ENCODE results near the gene CCDC57.

CCDC57 gene

DNA sequence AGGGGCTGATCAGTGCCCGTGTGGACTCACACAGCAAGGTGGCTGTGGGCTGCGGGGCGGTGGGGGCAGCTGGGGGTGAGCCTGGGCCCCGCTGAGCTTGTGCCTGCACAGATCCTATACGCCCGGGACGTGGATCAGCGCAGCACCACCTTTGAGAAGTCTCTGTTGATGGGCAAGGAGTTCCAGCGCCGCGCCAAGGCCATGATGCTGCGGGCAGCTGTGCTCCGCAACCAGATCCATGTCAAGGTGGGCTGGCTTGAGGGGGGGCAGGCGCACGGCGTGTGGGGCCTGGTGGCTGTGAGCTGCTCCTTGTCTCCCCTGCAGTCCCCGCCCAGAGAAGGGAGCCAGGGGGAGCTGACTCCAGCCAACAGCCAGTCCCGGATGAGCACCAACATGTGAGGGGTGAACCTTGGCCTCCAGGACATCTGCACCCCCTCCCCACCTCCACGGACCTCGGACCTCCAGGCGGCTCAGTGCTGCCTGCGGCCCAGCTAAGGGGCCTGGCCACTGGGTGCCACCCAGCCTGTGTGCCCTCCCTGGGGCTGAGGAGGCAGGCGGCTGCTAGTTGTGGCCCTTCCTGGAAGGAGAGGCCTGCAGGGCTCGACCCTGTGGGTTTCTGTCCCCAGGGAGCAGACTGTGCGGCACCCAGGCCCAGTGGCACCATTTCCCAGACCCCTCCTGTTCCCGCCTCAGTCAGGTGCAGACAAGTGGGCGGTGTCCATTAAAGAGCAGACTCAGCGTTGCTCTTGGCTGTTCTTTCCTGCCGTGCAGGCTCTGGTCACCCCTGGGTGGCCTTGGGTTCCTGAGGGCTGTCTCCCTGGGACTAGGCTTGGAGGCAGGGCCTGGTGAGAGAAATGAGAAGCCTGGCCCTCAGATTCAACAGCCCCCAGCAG lies 155.7 kb downstream of the CCDC57 start:
- DNase-seq, result no peak

DNA sequence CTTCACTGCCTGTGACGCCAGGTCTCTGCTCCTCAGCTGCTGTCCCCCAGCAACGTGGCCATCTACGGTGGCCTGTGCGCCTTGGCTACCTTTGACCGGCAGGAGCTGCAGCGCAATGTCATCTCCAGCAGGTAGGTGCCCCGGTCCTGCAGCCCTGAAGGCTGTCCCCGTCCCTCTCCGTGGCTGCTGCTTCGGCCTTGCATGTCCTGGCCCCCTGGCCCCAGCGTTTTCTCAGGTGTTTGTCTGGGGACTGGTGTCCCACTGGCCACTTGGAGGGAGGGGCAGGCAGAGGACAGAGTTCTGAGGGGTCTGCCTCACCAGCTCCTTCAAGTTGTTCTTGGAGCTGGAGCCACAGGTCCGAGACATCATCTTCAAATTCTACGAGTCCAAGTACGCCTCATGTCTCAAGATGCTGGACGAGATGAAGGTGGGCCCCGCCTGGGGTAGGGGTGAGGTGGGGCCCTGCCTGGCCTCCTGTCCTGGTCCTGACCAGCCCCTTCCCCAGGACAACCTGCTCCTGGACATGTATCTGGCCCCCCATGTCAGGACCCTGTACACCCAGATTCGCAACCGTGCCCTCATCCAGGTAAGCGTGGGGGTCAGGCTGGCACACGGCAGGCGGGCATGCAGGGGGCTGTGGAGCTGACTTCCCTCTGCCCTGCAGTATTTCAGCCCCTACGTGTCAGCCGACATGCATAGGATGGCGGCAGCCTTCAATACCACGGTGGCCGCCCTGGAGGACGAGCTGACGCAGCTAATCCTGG lies 156.5 kb downstream of the CCDC57 start:
- no peak for DNase-seq

DNA sequence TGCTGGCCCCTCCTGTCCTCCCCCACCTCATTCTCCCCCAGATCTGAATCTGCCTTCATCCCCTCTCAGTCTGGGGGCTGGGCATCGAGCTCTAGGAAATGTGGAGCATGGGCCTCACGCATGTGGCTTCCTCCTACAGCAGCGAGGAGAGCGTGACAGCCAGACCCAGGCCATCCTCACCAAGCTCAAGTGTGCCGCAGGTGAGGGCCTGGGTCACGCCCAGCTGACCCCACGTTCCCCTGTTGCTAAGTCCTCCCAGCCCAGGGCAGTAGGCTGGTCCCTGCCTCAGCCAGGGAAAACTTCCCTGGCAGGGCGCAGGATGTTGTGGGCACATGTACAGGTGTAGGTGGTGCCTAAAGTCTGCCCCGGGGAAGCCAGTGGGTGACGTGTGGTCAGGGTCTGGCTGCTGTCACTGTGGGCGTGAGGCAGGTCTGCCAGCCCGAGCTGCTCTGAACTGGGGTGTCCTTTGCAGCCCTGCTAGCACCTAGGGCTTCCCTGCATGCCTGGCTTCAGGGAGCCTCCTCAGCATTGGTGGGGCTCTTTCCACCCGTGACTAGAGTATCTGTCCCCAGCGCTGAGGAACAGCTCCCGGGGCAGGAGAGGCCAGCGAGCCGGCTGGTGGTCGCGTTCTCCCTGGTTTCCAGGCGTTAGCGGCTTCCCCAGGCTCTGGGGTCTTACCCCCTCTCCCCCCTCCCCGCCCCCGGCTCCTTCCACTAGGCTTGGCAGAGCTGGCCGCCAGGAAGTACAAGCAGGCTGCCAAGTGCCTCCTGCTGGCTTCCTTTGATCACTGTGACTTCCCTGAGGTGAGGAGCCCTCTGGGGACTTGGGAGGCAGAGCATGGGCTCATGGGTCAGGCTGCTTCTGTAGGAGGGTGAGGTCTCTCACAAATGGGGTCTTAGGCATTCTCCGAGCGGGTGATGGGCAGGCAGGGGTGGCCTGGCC lies 157.3 kb downstream of the CCDC57 start:
- no peak for DNase-seq

DNA sequence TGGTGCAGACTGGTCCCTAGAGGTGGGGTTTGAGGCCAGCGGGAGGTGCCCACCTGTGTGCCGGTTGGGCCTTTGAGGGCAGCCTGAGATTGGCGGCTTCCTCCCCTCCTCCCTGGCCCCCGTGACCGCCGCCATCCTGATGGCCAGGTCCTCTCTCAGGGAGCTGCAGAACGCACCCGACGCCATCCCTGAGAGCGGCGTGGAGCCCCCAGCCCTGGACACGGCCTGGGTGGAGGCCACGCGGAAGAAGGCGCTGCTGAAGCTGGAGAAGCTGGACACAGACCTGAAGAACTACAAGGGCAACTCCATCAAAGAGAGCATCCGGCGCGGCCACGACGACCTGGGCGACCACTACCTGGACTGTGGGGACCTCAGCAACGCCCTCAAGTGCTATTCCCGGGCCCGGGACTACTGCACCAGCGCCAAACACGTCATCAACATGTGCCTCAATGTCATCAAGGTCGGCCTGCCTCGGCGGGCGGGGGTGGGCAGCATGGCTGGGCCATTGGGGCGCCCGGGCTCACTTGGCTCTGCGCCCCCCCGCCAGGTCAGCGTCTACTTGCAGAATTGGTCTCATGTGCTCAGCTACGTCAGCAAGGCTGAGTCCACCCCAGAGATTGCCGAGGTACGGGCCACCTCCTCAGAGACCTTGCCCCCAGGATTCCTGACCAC lies 158.2 kb downstream of the CCDC57 start:
- DNase-seq, result no peak

DNA sequence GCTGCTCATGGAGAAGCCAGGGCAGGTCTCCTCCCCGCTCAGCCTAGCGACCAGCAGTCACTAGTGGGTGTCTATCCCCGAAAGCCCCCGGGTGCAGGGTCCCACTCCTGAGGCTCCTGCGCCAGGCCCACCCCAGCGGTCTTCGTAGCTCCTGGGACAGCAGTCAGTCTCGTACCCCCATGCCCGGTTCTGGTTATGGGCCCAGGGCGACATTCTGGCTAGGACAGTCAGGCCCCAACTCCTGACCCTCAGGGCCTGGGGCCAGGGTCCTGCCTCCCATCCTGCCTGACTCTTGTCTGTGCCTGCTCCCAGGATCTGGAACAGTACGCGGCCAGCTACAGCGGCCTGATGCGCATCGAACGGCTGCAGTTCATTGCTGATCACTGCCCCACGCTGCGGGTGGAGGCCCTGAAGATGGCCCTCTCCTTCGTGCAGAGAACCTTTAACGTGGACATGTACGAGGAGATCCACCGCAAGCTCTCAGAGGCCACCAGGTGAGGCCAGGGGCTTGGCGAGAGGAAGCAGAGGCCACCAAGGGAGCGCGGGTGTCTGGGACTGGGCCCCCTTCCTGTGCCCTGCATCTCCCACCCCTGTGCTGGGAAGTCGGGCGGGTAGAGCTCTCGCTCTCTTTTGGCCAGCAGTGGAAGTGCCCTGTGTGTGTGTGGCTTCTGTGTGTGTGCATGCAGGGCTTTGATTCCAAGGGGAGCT lies 158.9 kb downstream of the CCDC57 start:
- no peak for DNase-seq

DNA sequence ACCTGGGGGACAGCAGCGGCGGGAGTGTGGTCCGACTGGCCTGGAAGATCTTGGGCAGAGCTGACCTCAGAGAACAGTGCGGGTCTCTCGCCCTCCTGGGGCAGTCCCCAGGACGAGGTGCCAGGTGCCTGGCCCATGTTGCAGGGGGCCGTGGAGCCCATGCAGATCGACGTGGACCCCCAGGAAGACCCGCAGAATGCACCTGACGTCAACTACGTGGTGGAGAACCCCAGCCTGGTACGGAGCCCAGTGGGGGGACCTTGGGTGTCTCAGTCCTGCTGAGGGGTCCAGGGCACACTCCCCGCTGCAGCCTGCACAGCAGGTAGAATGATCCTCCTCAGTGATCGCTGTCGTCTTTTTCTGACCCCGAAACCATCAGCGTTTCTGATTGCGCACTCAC lies 159.5 kb downstream of the CCDC57 start:
- no peak for DNase-seq

DNA sequence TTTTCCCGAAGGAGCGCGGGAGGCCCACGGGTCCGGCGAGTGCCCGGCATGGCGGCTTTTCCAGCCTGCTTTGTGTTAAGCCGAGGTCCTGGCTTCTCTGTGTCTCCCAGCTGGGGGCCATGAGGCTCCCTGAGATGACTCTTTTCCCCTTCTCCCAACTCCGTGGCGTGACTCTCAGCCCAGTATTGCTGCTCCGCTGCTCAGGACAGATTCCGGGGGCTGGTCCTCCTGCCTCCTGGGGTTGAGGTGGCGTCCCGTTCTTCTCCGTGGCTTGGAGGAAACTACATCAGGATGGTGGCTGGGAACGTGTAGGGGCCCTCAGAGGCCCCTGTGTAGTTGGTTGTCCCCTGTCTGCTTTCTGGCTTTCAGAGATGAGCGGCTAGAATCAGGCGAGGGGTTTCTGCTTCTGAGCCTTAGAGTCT lies 160.0 kb downstream of the CCDC57 start:
- no peak for DNase-seq

DNA sequence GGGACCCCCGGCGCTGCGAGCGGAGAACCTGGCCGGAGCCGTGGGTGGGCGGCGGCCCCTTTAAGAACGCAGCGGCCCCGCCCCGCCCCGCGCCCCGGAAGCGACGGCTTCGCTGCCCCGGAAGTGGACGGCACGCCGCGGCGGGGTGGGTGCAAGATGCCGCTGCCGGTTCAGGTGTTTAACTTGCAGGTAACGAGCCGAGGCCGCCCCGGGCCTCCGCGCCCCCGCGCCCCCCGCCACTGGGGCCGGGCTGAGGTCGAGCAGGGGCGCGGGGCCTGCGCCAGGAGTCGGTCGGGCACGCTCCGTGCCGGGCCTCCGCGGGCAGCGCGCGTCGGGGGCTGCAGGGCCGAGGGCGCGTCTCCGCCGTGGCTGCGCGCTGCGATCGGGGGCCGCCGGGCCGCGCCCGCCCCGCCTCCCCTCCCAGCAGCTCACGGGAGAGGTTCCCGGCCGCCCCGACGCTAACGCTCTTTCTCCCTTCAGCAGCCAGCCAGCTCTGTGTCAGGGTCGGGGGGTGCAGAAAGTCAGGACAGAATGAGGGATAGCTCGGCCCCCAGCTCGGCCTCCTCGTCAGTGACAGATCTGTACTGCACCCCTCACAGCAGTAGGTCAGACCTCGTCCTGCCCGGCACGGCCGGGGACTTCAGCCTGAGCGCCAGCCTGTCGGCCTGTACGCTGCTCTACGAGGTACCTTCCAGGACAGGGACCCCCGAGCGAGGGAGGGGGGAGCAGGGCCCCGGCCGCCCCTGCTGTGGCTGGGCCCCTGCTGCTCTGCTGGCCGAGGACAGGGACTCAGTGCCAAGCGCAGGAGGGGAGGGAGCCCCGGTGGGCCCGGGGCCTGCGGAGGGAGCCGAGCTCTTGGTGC lies 160.6 kb downstream of the CCDC57 start, which contains the start of the genes GPS1 and RFNG:
TSS of gene GPS1 (plus strand) at position 123 of the 862 bp plus-strand sequence. CDS start at position 157, 34 bp downstream.
TSS of gene RFNG (minus strand) at position 36 of the 862 bp plus-strand sequence. CDS start 45 bp downstream, outside the sequence.
- DNase-seq, result peak; percentile 81
